Thymus (tissue), 11 donors: ENCODE results near the gene ZDHHC7. TPM values are rescaled to one million over a fixed set of nuclear protein-coding genes. Genes with fewer than 3 reads are reported as not detected.

Experiments
- DNase-seq, 9 donors: peaks; one replicate each; pipeline ENCODE4 v3.0.0-alpha.2; 2013; ENCODE audit warnings: low spot score in 9 of 9, low read depth in 6 of 9, missing footprints in 1 of 9
- H3K27ac ChIP-seq, 2 donors: one replicate each; pipeline ENCODE4 v1.5.1; 2013; ENCODE audit warnings: control low read depth in 1 of 2, low read depth in 1 of 2, low read length in 1 of 2, mild to moderate bottlenecking in 1 of 2, moderate library complexity in 1 of 2
- H3K27me3 ChIP-seq, 2 donors: one replicate each; pipeline ENCODE4 v1.5.1; 2013; ENCODE audit warnings: low read length in 1 of 2; ENCODE audit not compliant: control insufficient read depth in 2 of 2, insufficient read depth in 1 of 2
- H3K36me3 ChIP-seq, 2 donors: one replicate each; pipeline ENCODE4 v1.5.1; 2013; ENCODE audit warnings: low read length in 1 of 2, mild to moderate bottlenecking in 1 of 2, moderate library complexity in 1 of 2; ENCODE audit not compliant: control insufficient read depth in 2 of 2, insufficient read depth in 2 of 2
- H3K4me1 ChIP-seq, 2 donors: one replicate each; pipeline ENCODE4 v1.5.1; 2013; ENCODE audit warnings: low read length in 2 of 2; ENCODE audit not compliant: control insufficient read depth in 2 of 2, insufficient read depth in 2 of 2
- H3K4me3 ChIP-seq, 2 donors: one replicate each; pipeline ENCODE4 v1.5.1; 2013; ENCODE audit warnings: low read length in 2 of 2, control low read depth in 1 of 2, mild to moderate bottlenecking in 1 of 2
- H3K9me3 ChIP-seq, 2 donors: one replicate each; pipeline ENCODE4 v1.5.1; 2013; ENCODE audit warnings: low read length in 1 of 2, mild to moderate bottlenecking in 1 of 2; ENCODE audit not compliant: control insufficient read depth in 2 of 2, insufficient read depth in 1 of 2
- WGBS: extraction: QIAGEN DNeasy Blood & Tissue Kit; methylation state at CpG from one replicate; pipeline ENCODE4 v1.1.7; 2013; 5-methylcytosine and 5-hydroxymethylcytosine counted together
- polyA plus RNA-seq: library from polyadenylated mRNA; stranded (reverse); fragments of 200-250 nt; gene quantifications from one replicate; pipeline ENCODE4 v1.2.3, GENCODE V29; 2013
- total RNA-seq: library from RNA; stranded (reverse); fragments of 120-200 nt; gene quantifications from one replicate; pipeline ENCODE4 v1.2.4, GENCODE V29; 2013
- donor health status: healthy.

The ZDHHC7 gene
- total and polyA plus RNA-seq, 2 donors, result 19.0 to 24.6 TPM

DNA sequence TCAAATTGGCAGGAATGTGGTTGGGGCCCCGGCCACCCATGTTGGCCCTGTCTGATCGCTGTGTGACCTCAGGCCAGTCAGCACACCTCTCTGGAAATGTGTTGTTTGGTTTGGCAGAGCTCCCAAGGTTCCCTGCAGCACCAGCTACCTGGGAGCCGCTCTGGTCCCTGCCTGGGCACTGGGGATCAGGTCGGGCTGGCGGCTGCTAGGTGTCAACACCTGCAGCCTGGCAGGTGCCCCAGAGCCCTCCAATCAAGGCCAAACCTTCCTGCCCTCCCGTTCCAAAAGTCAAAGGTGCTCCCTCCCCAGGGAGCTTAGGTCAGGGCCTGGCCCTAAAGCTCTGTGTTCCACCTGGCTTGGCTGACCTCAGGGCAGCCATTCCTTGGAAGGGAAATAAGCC lies 55.9 kb downstream of the ZDHHC7 start:
- H3K9me3 ChIP-seq, result peaks cover 0 to 7% of the 10 kb centered on the region in 2 donors
- H3K27ac ChIP-seq, result no peak overlapping the region
- no peaks in the 10 kb centered on the region for H3K27me3 ChIP-seq
- H3K36me3 ChIP-seq, result no peaks in the 10 kb centered on the region
- WGBS, result 96% methylated on average over 6 of the region's 6 CpGs
- no peak for DNase-seq
- H3K4me3 ChIP-seq, result no peak overlapping the region
- peaks cover 0 to 17% of the 10 kb centered on the region in 2 donors for H3K4me1 ChIP-seq

DNA sequence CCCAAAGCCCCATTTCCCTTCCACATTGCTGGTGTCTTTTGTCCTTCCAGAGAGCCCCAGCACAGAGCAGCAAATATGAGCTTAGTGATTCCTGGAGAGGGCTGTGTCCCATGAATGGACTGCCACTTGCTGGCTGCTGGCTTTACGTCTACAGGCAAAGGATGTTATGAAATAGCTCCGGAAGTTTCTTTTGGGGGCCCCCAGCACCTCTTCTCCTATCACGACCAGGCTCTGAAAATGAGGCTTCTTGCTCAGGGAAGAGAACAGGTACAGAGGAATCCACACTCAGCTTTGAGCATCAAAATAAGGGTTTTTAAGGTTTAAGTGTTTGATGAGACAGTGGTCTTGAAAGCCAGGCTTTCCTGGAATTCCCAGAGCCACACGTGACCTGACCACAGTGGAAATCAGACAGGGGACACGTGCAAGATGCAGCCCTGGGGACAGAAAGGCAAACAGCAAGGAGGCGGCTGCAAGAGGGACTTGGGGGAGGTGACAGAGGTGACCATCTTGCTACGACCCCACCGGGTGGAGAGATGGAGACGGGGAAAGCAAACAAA lies 58.1 kb downstream of the ZDHHC7 start:
- no peak overlapping the region for H3K4me3 ChIP-seq
- H3K27me3 ChIP-seq, result peaks cover 0 to 2% of the 10 kb centered on the region in 2 donors
- peaks cover 0 to 12% of the 10 kb centered on the region in 2 donors for H3K4me1 ChIP-seq
- H3K9me3 ChIP-seq, result peaks cover 0 to 7% of the 10 kb centered on the region in 2 donors
- H3K36me3 ChIP-seq, result no peaks in the 10 kb centered on the region
- no peak for DNase-seq
- H3K27ac ChIP-seq, result no peak overlapping the region
- 74% methylated on average over 9 of the region's 9 CpGs for WGBS

- no peak overlapping the region for H3K27ac ChIP-seq
- DNase-seq, result peak; percentile 33 to 84 (median 64)
- H3K4me3 ChIP-seq, result no peak overlapping the region
- peaks cover 0 to 5% of the 10 kb centered on the region in 2 donors for H3K9me3 ChIP-seq
- no peaks in the 10 kb centered on the region for H3K36me3 ChIP-seq
- H3K27me3 ChIP-seq, result peaks cover 0 to 2% of the 10 kb centered on the region in 2 donors
- peaks cover 0 to 12% of the 10 kb centered on the region in 2 donors for H3K4me1 ChIP-seq
- 70% methylated on average over 12 of the region's 12 CpGs for WGBS
Measured at GRCh38 chr16:84952335-84953189, 58.8 kb downstream of the ZDHHC7 start.

- DNase-seq, result no peak
- H3K9me3 ChIP-seq, result peaks cover 0 to 4% of the 10 kb centered on the region in 2 donors
- peaks cover 0 to 2% of the 10 kb centered on the region in 2 donors for H3K27me3 ChIP-seq
- no peaks in the 10 kb centered on the region for H3K36me3 ChIP-seq
- H3K4me3 ChIP-seq, result no peak overlapping the region
- H3K4me1 ChIP-seq, result peaks cover 0 to 12% of the 10 kb centered on the region in 2 donors
- no peak overlapping the region for H3K27ac ChIP-seq
- WGBS, result 85% methylated on average over 10 of the region's 10 CpGs
Measured at GRCh38 chr16:84950906-84951305, 60.4 kb downstream of the ZDHHC7 start.

GRCh38 chr16:84949772-84950436 lies 61.4 kb downstream of the ZDHHC7 start:
- Histone ChIP-seq H3K4me1 (peaks cover 0 to 12% of the 10 kb centered on the region in 2 donors), H3K4me3 (no peak overlapping the region), H3K27me3 (peaks cover 0 to 2% of the 10 kb centered on the region in 2 donors), H3K27ac (no peak overlapping the region), H3K9me3 (peaks cover 0 to 4% of the 10 kb centered on the region in 2 donors), H3K36me3 (no peaks in the 10 kb centered on the region)
- 89% methylated on average over 10 of the region's 10 CpGs for WGBS
- DNase-seq, result no peak

DNA sequence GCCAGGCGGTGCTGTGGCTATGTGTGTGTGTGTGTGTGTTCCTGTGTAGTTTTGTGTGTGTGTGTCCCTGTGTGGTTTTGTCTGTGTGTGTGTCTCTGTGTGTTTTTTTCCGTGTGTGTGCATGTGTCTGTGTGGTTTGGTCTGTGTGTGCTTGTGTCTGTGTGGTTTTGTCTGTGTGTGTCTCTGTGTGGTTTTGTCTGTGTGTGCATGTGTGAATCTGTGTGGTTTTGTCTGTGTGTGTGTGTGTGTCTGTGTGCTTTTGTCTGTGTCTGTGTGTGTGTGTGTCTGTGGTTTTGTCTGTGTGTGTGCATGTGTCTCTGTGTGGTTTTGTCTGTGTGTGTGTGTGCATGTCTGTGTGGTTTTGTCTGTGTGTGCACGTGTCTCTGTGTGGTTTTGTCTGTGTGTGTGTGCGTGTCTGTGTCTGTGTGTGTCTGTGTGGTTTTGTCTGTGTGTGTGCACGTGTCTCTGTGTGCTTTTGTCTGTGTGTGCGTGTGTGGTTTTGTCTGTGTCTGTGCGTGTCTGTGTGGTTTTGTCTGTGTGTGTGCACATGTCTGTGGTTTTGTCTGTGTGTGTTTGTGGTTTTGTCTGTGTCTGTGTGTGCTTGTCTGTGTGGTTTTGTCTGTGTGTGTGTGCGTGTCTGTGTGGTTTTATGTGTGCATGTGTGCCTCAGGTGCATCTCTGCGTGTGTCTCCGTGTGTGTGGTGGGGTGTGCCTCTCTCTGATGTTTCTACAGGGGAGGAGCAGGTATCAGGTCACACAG lies 62.3 kb downstream of the ZDHHC7 start:
- H3K9me3 ChIP-seq, result peaks cover 0 to 4% of the 10 kb centered on the region in 2 donors
- no peak overlapping the region for H3K4me3 ChIP-seq
- 16% methylated on average over 10 of the region's 10 CpGs for WGBS
- peaks cover 0 to 2% of the 10 kb centered on the region in 2 donors for H3K27me3 ChIP-seq
- DNase-seq, result no peak
- no peaks in the 10 kb centered on the region for H3K36me3 ChIP-seq
- H3K27ac ChIP-seq, result no peak overlapping the region
- peaks cover 0 to 12% of the 10 kb centered on the region in 2 donors for H3K4me1 ChIP-seq

DNA sequence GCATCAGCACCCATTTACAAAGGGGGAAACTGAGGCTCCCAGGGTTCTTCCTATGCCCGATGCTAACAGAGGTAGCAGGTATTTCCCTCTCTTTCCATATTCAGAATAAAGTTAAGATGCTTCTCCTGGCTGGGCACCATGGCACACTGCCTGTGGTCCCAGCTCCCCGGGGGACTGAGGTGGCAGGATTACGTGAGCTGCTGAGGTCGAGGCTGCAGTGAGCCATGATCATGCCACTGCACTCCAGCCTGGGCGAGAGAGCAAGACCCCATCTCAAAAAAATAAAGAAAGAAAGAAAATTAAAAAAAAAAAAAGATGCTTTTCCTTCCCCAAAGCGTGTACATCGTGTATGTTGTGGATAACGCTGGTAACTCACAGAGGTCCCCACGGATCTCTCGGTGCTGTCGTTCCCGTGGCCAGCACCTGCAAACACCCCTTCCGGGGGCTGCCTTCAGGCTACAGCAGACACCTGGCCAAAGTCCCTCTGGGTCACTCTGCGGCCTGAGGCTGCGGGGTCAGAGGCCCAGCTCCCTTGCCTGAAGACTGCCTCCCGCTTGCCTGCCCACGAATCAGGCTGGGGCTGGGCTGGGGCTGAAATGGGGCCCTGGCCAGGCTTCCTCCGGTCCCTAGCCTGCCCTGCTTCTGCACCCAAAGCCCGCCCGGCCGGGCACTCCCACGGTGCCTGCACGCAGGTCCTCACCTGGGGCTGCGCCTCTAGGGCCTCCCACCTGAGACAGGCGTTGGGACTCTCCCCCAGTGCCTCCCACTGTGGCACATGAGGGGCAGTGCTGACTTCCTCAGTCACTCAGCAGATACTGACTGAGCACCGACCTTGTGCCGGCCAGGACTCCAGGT lies 63.1 kb downstream of the ZDHHC7 start:
- Histone ChIP-seq H3K27me3 (peaks cover 0 to 2% of the 10 kb centered on the region in 2 donors), H3K4me1 (peaks cover 0 to 9% of the 10 kb centered on the region in 2 donors), H3K9me3 (peaks cover 0 to 4% of the 10 kb centered on the region in 2 donors), H3K36me3 (no peaks in the 10 kb centered on the region), H3K27ac (no peak overlapping the region), H3K4me3 (no peak overlapping the region)
- DNase-seq, result no peak
- 58% methylated on average over 27 of the region's 27 CpGs for WGBS

- H3K27me3 ChIP-seq, result peaks cover 0 to 2% of the 10 kb centered on the region in 2 donors
- H3K36me3 ChIP-seq, result no peaks in the 10 kb centered on the region
- no peak for DNase-seq
- H3K9me3 ChIP-seq, result peaks cover 0 to 4% of the 10 kb centered on the region in 2 donors
- WGBS, result 16% methylated on average over 9 of the region's 9 CpGs
- H3K4me3 ChIP-seq, result no peak overlapping the region
- H3K27ac ChIP-seq, result no peak overlapping the region
- no peaks in the 10 kb centered on the region for H3K4me1 ChIP-seq
Measured at GRCh38 chr16:84947022-84947421, 64.3 kb downstream of the ZDHHC7 start.
